DMS 273 (cell line): ENCODE measurements around the gene TINAGL1.

Experiments used
- DNase-seq: peaks from one replicate; lab custom pipeline; 2025; ENCODE audit not compliant: unreplicated experiment; lab: John Stamatoyannopoulos, UW

The TINAGL1 gene

GRCh38 chr1:31600641-31601040, 24.3 kb downstream of the TINAGL1 start:
- DNase-seq, result no peak

GRCh38 chr1:31602081-31602480, 25.8 kb downstream of the TINAGL1 start:
- DNase-seq, result no peak

GRCh38 chr1:31605908-31606427, 29.7 kb downstream of the TINAGL1 start:
- no peak for DNase-seq

GRCh38 chr1:31607360-31607759, 31.0 kb downstream of the TINAGL1 start:
- no peak for DNase-seq

- no peak for DNase-seq
Observed at GRCh38 chr1:31609514-31610118, 33.3 kb downstream of the TINAGL1 start.

- no peak for DNase-seq
Observed at GRCh38 chr1:31614414-31615005, 38.2 kb downstream of the TINAGL1 start.

GRCh38 chr1:31615414-31615813, 39.1 kb downstream of the TINAGL1 start:
- no peak for DNase-seq

- no peak for DNase-seq
Observed at GRCh38 chr1:31615939-31616338, 39.6 kb downstream of the TINAGL1 start.

GRCh38 chr1:31617218-31617915, 41.1 kb downstream of the TINAGL1 start, which contains the start of gene HCRTR1:
TSS of gene HCRTR1 (plus strand) at chr1:31617689. CDS start at chr1:31619193, 1,504 bp downstream.
- DNase-seq, result peak; percentile 50

- DNase-seq, result peak; percentile 81
Observed at GRCh38 chr1:31617916-31618746, 41.8 kb downstream of the TINAGL1 start.

- DNase-seq, result no peak
Observed at GRCh38 chr1:31618916-31619846, 42.9 kb downstream of the TINAGL1 start.

- DNase-seq, result no peak
Observed at GRCh38 chr1:31620631-31621497, 44.5 kb downstream of the TINAGL1 start.

- DNase-seq, result no peak
Observed at GRCh38 chr1:31621498-31621820, 45.1 kb downstream of the TINAGL1 start.

GRCh38 chr1:31621847-31622730, 45.8 kb downstream of the TINAGL1 start:
- DNase-seq, result no peak

GRCh38 chr1:31623365-31623764, 47.0 kb downstream of the TINAGL1 start:
- DNase-seq, result no peak

- DNase-seq, result no peak
Observed at GRCh38 chr1:31624309-31624708, 48.0 kb downstream of the TINAGL1 start.

- no peak for DNase-seq
Observed at GRCh38 chr1:31624731-31625514, 48.6 kb downstream of the TINAGL1 start.
